Keratinocyte (primary cell): ENCODE data around the gene SFMBT2. TPM values are rescaled to one million over a fixed set of nuclear protein-coding genes. Genes with fewer than 3 reads are reported as not detected.

ENCODE experiments used
- DNase-seq: peaks from one replicate; pipeline ENCODE4 v3.0.0-alpha.2; 2011; ENCODE audit warnings: low read depth, missing footprints, low spot score
- FAIRE-seq: peaks from 2 replicates; lab custom pipeline; 2011; peaks lifted over from hg19 to GRCh38; lab: Jason Lieb, UNC
- H2AFZ ChIP-seq: 2 replicates; pipeline ENCODE4 v1.6.0; 2012; ENCODE audit warnings: low read length, control low read depth, inconsistent platforms; ENCODE audit not compliant: control insufficient read depth
- H3K27ac ChIP-seq: 2 replicates; pipeline ENCODE4 v1.5.1; 2011; ENCODE audit warnings: low read length; ENCODE audit not compliant: control insufficient read depth, insufficient read depth
- H3K27me3 ChIP-seq: 3 replicates; pipeline ENCODE4 v1.6.0; 2011; ENCODE audit warnings: low read length; ENCODE audit not compliant: control insufficient read depth, insufficient read depth; ENCODE audit errors: extremely low read depth
- H3K36me3 ChIP-seq, 2 experiments: 2 replicates in 1 of 2; 3 replicates in 1 of 2; pipeline ENCODE4 v1.5.1; 2011; ENCODE audit warnings: low read length in 2 of 2, mild to moderate bottlenecking in 1 of 2; ENCODE audit not compliant: control insufficient read depth in 2 of 2, insufficient read depth in 2 of 2; ENCODE audit errors: extremely low read depth in 1 of 2
- H3K4me1 ChIP-seq: 3 replicates; pipeline ENCODE4 v1.5.1; 2011; ENCODE audit warnings: low read length; ENCODE audit not compliant: control insufficient read depth, insufficient read depth; ENCODE audit errors: extremely low read depth
- H3K4me2 ChIP-seq: 3 replicates; pipeline ENCODE4 v1.6.0; 2011; ENCODE audit warnings: low read depth, low read length; ENCODE audit not compliant: control insufficient read depth, insufficient read depth; ENCODE audit errors: extremely low read depth
- H3K4me3 ChIP-seq, 3 experiments: fragments of 200-600 bp in 1 of 3; sonication (generic) in 1 of 3; 2 replicates in 2 of 3; 3 replicates in 1 of 3; pipeline ENCODE4 v1.5.1; 2011 to 2016; ENCODE audit warnings: low read length in 3 of 3, mild to moderate bottlenecking in 3 of 3, control low read depth in 2 of 3, inconsistent platforms in 1 of 3, low read depth in 1 of 3, mixed read lengths in 1 of 3, mixed run types in 1 of 3, moderate library complexity in 1 of 3; ENCODE audit not compliant: control insufficient read depth in 2 of 3, insufficient read depth in 2 of 3; ENCODE audit errors: extremely low read depth in 1 of 3
- H3K79me2 ChIP-seq: 2 replicates; pipeline ENCODE4 v1.6.0; 2012; ENCODE audit warnings: low read length; ENCODE audit not compliant: control insufficient read depth, insufficient read depth
- H3K9ac ChIP-seq: 3 replicates; pipeline ENCODE4 v1.6.0; 2011; ENCODE audit warnings: low read length; ENCODE audit not compliant: control insufficient read depth, insufficient read depth; ENCODE audit errors: extremely low read depth
- H3K9me1 ChIP-seq: 3 replicates; pipeline ENCODE4 v1.6.0; 2011; ENCODE audit warnings: low read length; ENCODE audit not compliant: control insufficient read depth, insufficient read depth; ENCODE audit errors: extremely low read depth
- H3K9me3 ChIP-seq: 2 replicates; pipeline ENCODE4 v1.5.1; 2012; ENCODE audit warnings: low read depth, low read length; ENCODE audit not compliant: control insufficient read depth
- H4K20me1 ChIP-seq: 3 replicates; pipeline ENCODE4 v1.6.0; 2011; ENCODE audit warnings: low read length; ENCODE audit not compliant: control insufficient read depth, insufficient read depth; ENCODE audit errors: extremely low read depth
- CTCF ChIP-seq, 3 experiments: IDR thresholded peaks in 1 of 3; conservative IDR thresholded peaks in 1 of 3; optimal IDR thresholded peaks in 1 of 3; 2 replicates in 2 of 3; 3 replicates in 1 of 3; pipeline versions ENCODE3 to v1.5.1; 2011; ENCODE audit warnings: low read length in 3 of 3, mild to moderate bottlenecking in 3 of 3, moderate library complexity in 2 of 3, control low read depth in 1 of 3, inconsistent platforms in 1 of 3; ENCODE audit not compliant: insufficient read depth in 2 of 3; ENCODE audit errors: extremely low read depth in 1 of 3
- EZH2 ChIP-seq: IDR thresholded peaks from one replicate; pipeline ENCODE4 v1.6.1; 2012; ENCODE audit warnings: inconsistent platforms, mild to moderate bottlenecking, low read length, moderate library complexity
- dilution Hi-C: fragments of 300-500 bp; cut with MboI; formaldehyde crosslinking; loops from one replicate; pipeline ENCODE4 v1.7.0; 2020; ENCODE audit warnings: low sequenced_read_pairs; ENCODE audit not compliant: extremely low pct_ligation_motif_present
- polyA plus RNA-seq, 5 experiments: library from polyadenylated mRNA; depleted of rRNA in 3 of 5; stranded (reverse) in 3 of 5; stranded (forward) in 1 of 5; unstranded in 1 of 5; fragments of >200 nt; gene quantifications; 1 replicate in 1 of 5; 2 replicates in 3 of 5; 3 replicates in 1 of 5; pipeline versions ENCODE4 v1.2.1 to v1.2.3, GENCODE V29; 2011 to 2012; ENCODE audit warnings: missing spikeins in 2 of 5, low read depth in 1 of 5, low replicate concordance in 1 of 5

SFMBT2 gene
- polyA plus RNA-seq, 1 donor (not counting 4 experiments of a cell fraction or from before 2014, with no cell fraction given) = 0.71 TPM

DNA sequence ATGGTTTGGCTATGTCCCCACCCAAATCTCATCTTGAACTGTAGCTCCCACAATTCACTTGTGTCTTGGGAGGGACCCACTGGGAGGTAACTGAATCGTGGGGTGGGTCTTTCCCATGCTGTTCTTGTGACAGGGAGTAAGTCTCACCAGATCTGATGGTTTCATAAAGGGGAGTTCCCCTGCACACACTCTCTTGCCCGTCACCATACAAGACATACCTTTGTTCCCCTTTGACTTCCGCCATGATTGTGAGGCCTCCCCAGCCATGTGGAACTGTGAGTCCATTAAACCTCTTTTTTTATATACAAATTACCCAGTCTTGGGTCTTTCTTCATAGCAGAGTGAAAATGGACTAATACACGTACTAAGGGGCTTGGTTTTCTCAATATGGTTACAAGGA, 106.7 kb downstream of the SFMBT2 start:
- DNase-seq (no peak), FAIRE-seq (no peak)
- Histone ChIP-seq H3K36me3 (no peaks in the 10 kb centered on the region), H3K79me2 (no peaks in the 10 kb centered on the region), H3K9me1 (no peaks in the 10 kb centered on the region), H3K4me1 (no peaks in the 10 kb centered on the region), H3K4me3 (no peak overlapping the region), H3K9ac (no peak overlapping the region), H3K27ac (no peak overlapping the region), H3K27me3 (no peaks in the 10 kb centered on the region), H2AFZ (no peak overlapping the region), H4K20me1 (no peaks in the 10 kb centered on the region), H3K9me3 (no peaks in the 10 kb centered on the region), H3K4me2 (no peak overlapping the region)
- dilution Hi-C loops = no loop called here
- TF ChIP-seq CTCF (optimal IDR thresholded peaks at IDR 0.05 in 1 of 3, IDR thresholded peaks at IDR 0.05 in 1 of 3, conservative IDR thresholded peaks at IDR 0.05 in 1 of 3; ENCODE audit: extremely low read depth in 1 of 3, insufficient read depth in 2 of 3, low read length in 3 of 3) (no peak), EZH2 (no peak)

- Histone ChIP-seq H3K36me3 (no peaks in the 10 kb centered on the region), H3K9ac (no peak overlapping the region), H3K79me2 (no peaks in the 10 kb centered on the region), H3K27ac (no peak overlapping the region), H3K4me1 (no peaks in the 10 kb centered on the region), H3K9me1 (no peaks in the 10 kb centered on the region), H3K4me3 (no peak overlapping the region), H3K9me3 (no peaks in the 10 kb centered on the region), H3K27me3 (no peaks in the 10 kb centered on the region), H3K4me2 (no peak overlapping the region), H2AFZ (no peak overlapping the region), H4K20me1 (no peaks in the 10 kb centered on the region)
- TF ChIP-seq CTCF (optimal IDR thresholded peaks at IDR 0.05 in 1 of 3, IDR thresholded peaks at IDR 0.05 in 1 of 3, conservative IDR thresholded peaks at IDR 0.05 in 1 of 3; ENCODE audit: extremely low read depth in 1 of 3, insufficient read depth in 2 of 3, low read length in 3 of 3) = no peak
- TF ChIP-seq EZH2 = no peak
- DNase-seq = no peak
- dilution Hi-C loops = no loop called here
- no peak for FAIRE-seq
Measured at GRCh38 chr10:7302930-7303557, 107.8 kb downstream of the SFMBT2 start.
